ENCODE results near the gene S100Z. TPM values are rescaled to one million over a fixed set of nuclear protein-coding genes. Genes with fewer than 3 reads are reported as not detected.

S100Z gene
- total and polyA plus RNA-seq, 8 donors, result 0.08 to 0.89 TPM; not detected in 6

DNA sequence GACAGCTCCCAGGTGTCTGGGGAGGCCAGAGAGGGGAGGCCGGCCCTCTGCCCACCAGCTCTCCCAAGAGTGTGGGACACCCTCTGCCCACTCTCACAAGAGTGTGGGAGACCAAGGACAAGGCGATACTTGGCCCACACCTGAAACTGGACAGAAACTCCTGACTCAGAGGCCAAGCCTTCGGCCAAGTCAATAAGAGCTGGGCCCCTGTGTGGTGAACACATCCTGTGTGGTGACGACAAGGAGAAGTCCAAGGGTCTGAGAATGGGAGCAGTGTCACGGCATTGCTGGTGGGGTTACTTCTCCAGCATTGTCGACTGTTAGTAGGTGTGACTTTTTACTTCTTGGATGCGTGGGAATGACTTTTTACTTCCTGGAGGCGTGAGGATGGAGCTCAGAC, 45.5 kb upstream of the S100Z start:
- DNase-seq, result no peak
- H3K27me3 ChIP-seq, result no peaks in the 10 kb centered on the region
- peaks cover 0 to 5% (median 0%) of the 10 kb centered on the region in 4 donors for H3K4me1 ChIP-seq
- H3K36me3 ChIP-seq, result no peaks in the 10 kb centered on the region
- intact Hi-C loops (cut with DNase I; ENCODE audit: low total_unique reads), result no loop called here
- H3K9me3 ChIP-seq, result no peaks in the 10 kb centered on the region
- TF ChIP-seq EP300 (IDR thresholded peaks at IDR 0.05) (no peak), POLR2AphosphoS5 (IDR thresholded peaks at IDR 0.05) (no peak), POLR2A (IDR thresholded peaks at IDR 0.05) (no peak), CTCF (IDR thresholded peaks at IDR 0.05) (no peak)
- WGBS, 5 donors, result 77 to 89% (median 82%) methylated on average over 8 of the region's 8 CpGs
- no peak overlapping the region for H3K27ac ChIP-seq
- H3K4me3 ChIP-seq, result no peak overlapping the region

DNA sequence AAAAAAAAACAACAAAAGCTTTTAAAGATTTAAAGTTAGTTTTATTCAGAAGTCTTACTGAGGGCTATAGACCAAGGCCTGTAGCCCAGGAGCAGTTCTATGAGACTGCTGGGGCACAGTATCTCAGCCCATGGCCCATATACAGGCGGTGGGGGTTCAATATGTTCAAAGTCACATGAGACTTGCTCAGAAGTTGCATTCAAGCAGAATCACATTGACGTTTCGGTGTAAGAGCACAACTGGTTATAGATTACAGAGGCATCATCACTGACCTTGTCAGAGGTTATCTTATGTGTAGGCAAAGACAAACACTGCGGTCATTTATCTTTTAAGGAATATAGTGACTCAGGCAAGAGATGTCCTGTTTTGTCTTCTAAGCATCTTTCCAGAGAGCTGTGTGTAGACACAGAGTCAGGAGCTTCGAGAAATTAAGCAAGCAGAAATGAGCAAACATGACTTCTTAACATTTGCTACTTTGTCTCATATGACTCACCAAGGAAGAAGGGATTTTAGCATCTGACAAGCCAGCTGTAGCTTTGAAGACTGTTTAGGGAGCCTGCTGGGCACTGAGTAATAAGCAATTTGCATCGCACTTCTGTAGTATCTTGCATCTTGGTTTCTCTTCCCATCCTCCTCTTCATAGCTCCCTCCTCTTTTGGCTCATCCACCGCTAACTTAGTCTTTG, 43.9 kb upstream of the S100Z start:
- intact Hi-C loops (cut with DNase I; ENCODE audit: low total_unique reads), result no loop called here
- Histone ChIP-seq H3K36me3 (no peaks in the 10 kb centered on the region), H3K4me3 (no peak overlapping the region), H3K27ac (peak overlapping the region in 2 of 5 donors; percentile 39), H3K9me3 (no peaks in the 10 kb centered on the region), H3K4me1 (peaks cover 0 to 5% (median 0%) of the 10 kb centered on the region in 4 donors), H3K27me3 (no peaks in the 10 kb centered on the region)
- peak in 1 of 2 donors; percentile 24 for DNase-seq
- WGBS, 5 donors, result 43 to 56% (median 48%) methylated on average over 7 of the region's 7 CpGs
- TF ChIP-seq EP300 (IDR thresholded peaks at IDR 0.05) (no peak), POLR2AphosphoS5 (IDR thresholded peaks at IDR 0.05) (peak in 1 of 3 donors; percentile 62)

DNA sequence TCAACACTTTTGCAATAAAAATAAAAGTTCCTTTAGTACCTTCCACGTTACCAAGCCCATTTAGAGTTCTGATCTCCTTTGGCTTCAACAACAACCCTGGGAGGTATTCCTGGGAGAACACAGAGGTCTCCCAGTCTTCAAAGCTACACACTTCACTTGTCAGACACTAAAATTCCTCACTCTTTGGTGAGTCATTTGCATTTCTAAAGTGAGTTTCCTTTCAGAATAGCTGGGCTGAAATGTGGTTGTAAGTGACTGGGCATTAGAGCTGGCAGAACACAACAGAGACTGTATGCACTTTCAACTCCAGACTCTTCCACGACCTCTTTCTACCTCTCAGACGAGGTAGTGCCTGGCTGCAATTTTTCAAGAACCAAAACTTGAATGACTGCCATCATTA, 42.5 kb upstream of the S100Z start:
- DNase-seq, result no peak
- H3K4me3 ChIP-seq, result no peak overlapping the region
- no peaks in the 10 kb centered on the region for H3K9me3 ChIP-seq
- WGBS, 5 donors, result 72 to 80% (median 76%) methylated on average over 3 of the region's 3 CpGs
- H3K4me1 ChIP-seq, result peaks cover 0 to 5% (median 0%) of the 10 kb centered on the region in 4 donors
- no peak overlapping the region for H3K27ac ChIP-seq
- intact Hi-C loops (cut with DNase I; ENCODE audit: low total_unique reads), result no loop called here
- H3K36me3 ChIP-seq, result no peaks in the 10 kb centered on the region
- TF ChIP-seq POLR2AphosphoS5 (IDR thresholded peaks at IDR 0.05) (no peak), CTCF (IDR thresholded peaks at IDR 0.05) (no peak), POLR2A (IDR thresholded peaks at IDR 0.05) (no peak), EP300 (IDR thresholded peaks at IDR 0.05) (no peak)
- no peaks in the 10 kb centered on the region for H3K27me3 ChIP-seq

DNA sequence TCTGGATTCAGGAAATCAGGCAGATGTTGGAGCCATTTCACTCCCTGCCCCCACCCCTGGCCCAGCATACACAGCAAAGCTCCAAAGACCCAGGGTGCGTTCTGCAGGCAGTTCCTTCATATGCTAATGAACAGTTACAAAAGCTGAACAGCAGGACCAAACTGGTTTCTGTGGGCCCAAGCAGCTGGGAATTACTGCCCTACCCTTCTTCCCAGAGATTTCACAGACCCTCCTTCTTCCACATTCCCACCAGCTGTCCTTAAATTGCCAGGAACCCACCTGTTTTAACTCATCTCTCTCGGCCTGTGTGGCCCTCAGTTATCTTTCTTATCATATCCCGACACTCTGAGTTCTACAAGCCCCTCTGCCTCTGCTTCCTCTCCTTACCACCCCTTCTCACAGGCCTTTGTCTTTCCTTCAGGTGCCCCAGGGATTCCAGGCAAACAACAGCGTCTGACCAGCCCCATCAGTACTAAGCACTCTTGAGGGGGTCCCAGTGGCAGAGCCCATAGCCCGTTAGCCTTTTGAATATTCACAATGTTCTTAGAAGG, 41.6 kb upstream of the S100Z start:
- intact Hi-C loops (cut with DNase I; ENCODE audit: low total_unique reads), result no loop called here

More for the DNA sequence above, 41.6 kb upstream of the S100Z start:
- peak in 1 of 2 donors; percentile 35 for DNase-seq
- TF ChIP-seq EP300 (IDR thresholded peaks at IDR 0.05) (no peak), POLR2AphosphoS5 (IDR thresholded peaks at IDR 0.05) (no peak), CTCF (IDR thresholded peaks at IDR 0.05) (no peak), POLR2A (IDR thresholded peaks at IDR 0.05) (no peak)
- WGBS, 5 donors, result 73 to 83% (median 78%) methylated on average over 5 of the region's 5 CpGs
- Histone ChIP-seq H3K27me3 (no peaks in the 10 kb centered on the region), H3K4me1 (peaks cover 0 to 5% (median 0%) of the 10 kb centered on the region in 4 donors), H3K9me3 (no peaks in the 10 kb centered on the region), H3K36me3 (no peaks in the 10 kb centered on the region), H3K4me3 (no peak overlapping the region), H3K27ac (no peak overlapping the region)

All from stomach (tissue), 9 donors.